ENCODE measurements around the gene GIPC2.
"Not testable (repeated sequence)": the region's sequence is repeated elsewhere in the genome, so short reads cannot be mapped to it uniquely, and the experiment has no call there.

The GIPC2 gene

GRCh38 chr1:78045926-78046778 is at the start of gene GIPC2:
Gene GIPC2 (plus strand): TSS chr1:78045966. CDS start chr1:78046095, 129 bp downstream.
- DNase-seq (ENCODE audit: low read depth), result no peak

- DNase-seq (ENCODE audit: low read depth), result no peak
Observed at GRCh38 chr1:77996734-77997133, 49.0 kb upstream of the GIPC2 start.

- not testable (repeated sequence) for DNase-seq (ENCODE audit: low read depth)
Observed at GRCh38 chr1:78000536-78000935, 45.2 kb upstream of the GIPC2 start.

- no peak for DNase-seq (ENCODE audit: low read depth)
Observed at GRCh38 chr1:78003070-78003746, 42.6 kb upstream of the GIPC2 start.

GRCh38 chr1:78003882-78004718 is 41.7 kb upstream of the GIPC2 start:
- no peak for DNase-seq (ENCODE audit: low read depth)

GRCh38 chr1:78004719-78005447 is 40.9 kb upstream of the GIPC2 start, which contains the start of gene DNAJB4:
Gene DNAJB4 (plus strand): TSS chr1:78004939. CDS start chr1:78005111, 172 bp downstream.
- no peak for DNase-seq (ENCODE audit: low read depth)

- no peak for DNase-seq (ENCODE audit: low read depth)
Observed at GRCh38 chr1:78005448-78005722, 40.4 kb upstream of the GIPC2 start.

GRCh38 chr1:78005755-78006154 is 40.0 kb upstream of the GIPC2 start:
- no peak for DNase-seq (ENCODE audit: low read depth)

- DNase-seq (ENCODE audit: low read depth), result no peak
Observed at GRCh38 chr1:78006521-78006920, 39.2 kb upstream of the GIPC2 start.

- no peak for DNase-seq (ENCODE audit: low read depth)
Observed at GRCh38 chr1:78007677-78008341, 38.0 kb upstream of the GIPC2 start.

- no peak for DNase-seq (ENCODE audit: low read depth)
Observed at GRCh38 chr1:78009276-78009675, 36.5 kb upstream of the GIPC2 start.

- no peak for DNase-seq (ENCODE audit: low read depth)
Observed at GRCh38 chr1:78009836-78010235, 35.9 kb upstream of the GIPC2 start.

GRCh38 chr1:78011050-78011449 is 34.7 kb upstream of the GIPC2 start:
- DNase-seq (ENCODE audit: low read depth), result no peak

- no peak for DNase-seq (ENCODE audit: low read depth)
Observed at GRCh38 chr1:78015148-78015547, 30.6 kb upstream of the GIPC2 start.

GRCh38 chr1:78019024-78019423 is 26.7 kb upstream of the GIPC2 start:
- no peak for DNase-seq (ENCODE audit: low read depth)

- DNase-seq (ENCODE audit: low read depth), result not testable (repeated sequence)
Observed at GRCh38 chr1:78021134-78021533, 24.6 kb upstream of the GIPC2 start.

- no peak for DNase-seq (ENCODE audit: low read depth)
Observed at GRCh38 chr1:78029793-78030192, 16.0 kb upstream of the GIPC2 start.

GRCh38 chr1:78032996-78033796 is 12.6 kb upstream of the GIPC2 start:
- DNase-seq (ENCODE audit: low read depth), result no peak

- no peak for DNase-seq (ENCODE audit: low read depth)
Observed at GRCh38 chr1:78033797-78034172, 12.0 kb upstream of the GIPC2 start.

- no peak for DNase-seq (ENCODE audit: low read depth)
Observed at GRCh38 chr1:78035121-78035520, 10.6 kb upstream of the GIPC2 start.

GRCh38 chr1:78036450-78036849 is 9.3 kb upstream of the GIPC2 start:
- no peak for DNase-seq (ENCODE audit: low read depth)
